NCI-H146 treated with DMSO at 0.1 percent for 48 hours (cell line): ENCODE results near the gene METTL23.
"Not testable (repeated sequence)": the region's sequence is repeated elsewhere in the genome, so short reads cannot be mapped to it uniquely, and the experiment has no call there.

Experiments
- DNase-seq: peaks from one replicate; lab custom pipeline; 2025; ENCODE audit not compliant: unreplicated experiment; lab: John Stamatoyannopoulos, UW

Gene METTL23

GRCh38 chr17:76734080-76734840 is 7.6 kb downstream of the METTL23 start:
- DNase-seq = no peak

- no peak for DNase-seq
Observed at GRCh38 chr17:76735006-76735405, 8.4 kb downstream of the METTL23 start.

- DNase-seq = peak; percentile 41
Observed at GRCh38 chr17:76735586-76736348, 9.1 kb downstream of the METTL23 start.

- peak; percentile 47 for DNase-seq
Observed at GRCh38 chr17:76736349-76737081, 9.9 kb downstream of the METTL23 start.

- DNase-seq = peak; percentile 97
Observed at GRCh38 chr17:76737082-76737675, 10.5 kb downstream of the METTL23 start, which contains the start of gene SRSF2. Gene SRSF2 (minus strand): TSS chr17:76737331. CDS start chr17:76737160, 171 bp downstream.

- DNase-seq = peak; percentile 88
Observed at GRCh38 chr17:76737676-76738467, 11.2 kb downstream of the METTL23 start, which contains the start of gene MFSD11. Gene MFSD11 (plus strand): TSS chr17:76738119. CDS start chr17:76738353, 234 bp downstream.

- DNase-seq = peak; percentile 8
Observed at GRCh38 chr17:76738468-76738850, 11.8 kb downstream of the METTL23 start.

- not testable (repeated sequence) for DNase-seq
Observed at GRCh38 chr17:76739568-76740115, 13.0 kb downstream of the METTL23 start.

- DNase-seq = no peak
Observed at GRCh38 chr17:76740329-76741118, 13.9 kb downstream of the METTL23 start.

GRCh38 chr17:76742958-76743357 is 16.3 kb downstream of the METTL23 start:
- no peak for DNase-seq

GRCh38 chr17:76744747-76745146 is 18.1 kb downstream of the METTL23 start:
- no peak for DNase-seq

GRCh38 chr17:76745785-76746184 is 19.1 kb downstream of the METTL23 start:
- not testable (repeated sequence) for DNase-seq

- DNase-seq = no peak
Observed at GRCh38 chr17:76747716-76748363, 21.2 kb downstream of the METTL23 start.

GRCh38 chr17:76748657-76749056 is 22.0 kb downstream of the METTL23 start:
- DNase-seq = no peak

- no peak for DNase-seq
Observed at GRCh38 chr17:76751416-76751993, 24.9 kb downstream of the METTL23 start.

- DNase-seq = no peak
Observed at GRCh38 chr17:76752006-76752405, 25.4 kb downstream of the METTL23 start.

- no peak for DNase-seq
Observed at GRCh38 chr17:76753061-76753961, 26.7 kb downstream of the METTL23 start.
